ENCODE data around the gene FGF4.
"Not testable (repeated sequence)": the region's sequence is repeated elsewhere in the genome, so short reads cannot be mapped to it uniquely, and the experiment has no call there.

Gene FGF4

GRCh38 chr11:69778373-69778772 lies 3.2 kb upstream of the FGF4 start:
- TF ChIP-seq CTCF (IDR thresholded peaks at IDR 0.05; ENCODE audit: low read depth, low read length), result no peak
- DNase-seq (ENCODE audit: low read depth, low spot score), result no peak
- in situ Hi-C loops (cut with HindIII; ENCODE audit: low sequenced_read_pairs), result no loop called here
- H3K4me3 ChIP-seq (ENCODE audit: low read depth, low read length), result no peak overlapping the region

DNA sequence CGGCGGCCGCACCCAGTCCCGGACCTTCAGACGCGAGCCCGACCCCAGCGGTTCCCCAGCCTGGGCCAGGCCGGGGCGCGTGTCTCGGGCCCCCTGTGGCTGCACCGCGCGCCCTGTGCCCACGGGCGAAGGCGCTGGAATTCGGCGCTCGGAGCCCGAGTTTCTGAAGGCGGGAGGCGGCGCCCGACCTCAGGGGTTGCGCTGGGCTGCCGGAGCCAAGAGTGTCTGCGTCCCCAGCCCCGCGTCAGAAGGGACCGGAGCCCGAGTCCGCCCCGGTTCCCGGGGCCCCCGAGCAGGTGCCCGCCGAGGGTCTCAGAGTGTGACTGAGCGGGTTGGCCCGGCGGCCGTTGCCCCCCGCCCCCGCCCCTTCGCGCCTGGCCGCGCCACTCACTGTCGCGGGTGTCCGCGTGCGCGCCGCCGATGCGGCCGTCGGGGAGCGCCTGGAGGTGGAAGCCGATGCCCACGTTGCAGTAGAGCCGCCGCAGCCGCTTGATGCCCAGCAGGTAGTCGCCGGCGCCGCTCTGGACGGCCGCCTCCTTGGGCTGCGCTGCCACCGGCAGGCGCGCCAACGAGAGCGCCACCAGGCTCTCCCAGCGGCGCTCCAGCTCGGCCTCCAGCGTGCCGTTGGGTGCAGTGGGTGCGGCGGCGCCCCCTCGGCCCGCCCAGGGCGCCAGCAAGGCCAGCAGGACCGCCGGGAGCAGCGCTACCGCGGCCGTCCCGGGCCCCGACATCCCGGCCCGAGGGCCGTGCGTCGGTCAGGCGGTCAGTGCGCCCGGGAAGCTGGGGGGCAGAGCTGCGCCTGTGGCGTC lies 583 bp downstream of the FGF4 start:
- no peak overlapping the region for H3K4me3 ChIP-seq (ENCODE audit: low read depth, low read length)
- TF ChIP-seq CTCF (IDR thresholded peaks at IDR 0.05; ENCODE audit: low read depth, low read length), result no peak
- no peak for DNase-seq (ENCODE audit: low read depth, low spot score)
- in situ Hi-C loops (cut with HindIII; ENCODE audit: low sequenced_read_pairs), result no loop called here

DNA sequence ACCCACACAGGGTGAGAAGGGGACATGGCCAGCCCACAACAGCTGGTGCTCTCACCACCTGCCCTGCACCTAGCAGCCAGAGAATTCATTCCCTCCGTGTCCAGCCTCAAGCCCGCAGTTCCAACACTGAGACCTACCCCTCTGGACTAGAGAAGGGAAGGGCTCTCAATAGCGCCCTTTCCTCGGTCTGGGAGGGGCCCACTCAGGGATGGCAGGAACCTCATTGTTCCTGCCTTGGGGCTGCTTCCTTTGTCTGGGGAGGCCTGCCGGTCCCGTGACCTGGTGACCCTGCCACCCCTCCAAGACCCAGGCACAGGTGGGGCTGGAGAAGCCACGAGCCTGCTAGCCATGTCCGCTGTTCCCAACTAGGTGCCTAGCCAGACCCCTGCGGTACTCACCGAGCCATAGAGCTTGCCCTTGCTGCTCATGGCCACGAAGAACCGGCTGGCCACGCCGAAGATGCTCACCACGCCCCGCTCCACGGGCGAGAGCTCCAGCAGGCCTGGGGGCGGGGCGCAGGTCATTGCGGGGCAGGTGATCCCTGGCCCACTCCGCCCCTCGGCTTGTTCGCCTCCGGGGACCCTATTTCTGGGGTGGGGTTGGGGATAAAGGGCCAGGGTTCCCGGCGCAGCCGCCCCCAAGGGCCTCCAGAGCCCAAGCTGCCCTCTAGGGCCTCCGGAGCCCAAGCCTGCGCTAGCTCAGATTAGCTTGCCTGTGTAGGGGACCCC lies 1.4 kb downstream of the FGF4 start:
- no peak overlapping the region for H3K4me3 ChIP-seq (ENCODE audit: low read depth, low read length)
- TF ChIP-seq CTCF (IDR thresholded peaks at IDR 0.05; ENCODE audit: low read depth, low read length), result no peak
- no peak for DNase-seq (ENCODE audit: low read depth, low spot score)
- in situ Hi-C loops (cut with HindIII; ENCODE audit: low sequenced_read_pairs), result no loop called here

DNA sequence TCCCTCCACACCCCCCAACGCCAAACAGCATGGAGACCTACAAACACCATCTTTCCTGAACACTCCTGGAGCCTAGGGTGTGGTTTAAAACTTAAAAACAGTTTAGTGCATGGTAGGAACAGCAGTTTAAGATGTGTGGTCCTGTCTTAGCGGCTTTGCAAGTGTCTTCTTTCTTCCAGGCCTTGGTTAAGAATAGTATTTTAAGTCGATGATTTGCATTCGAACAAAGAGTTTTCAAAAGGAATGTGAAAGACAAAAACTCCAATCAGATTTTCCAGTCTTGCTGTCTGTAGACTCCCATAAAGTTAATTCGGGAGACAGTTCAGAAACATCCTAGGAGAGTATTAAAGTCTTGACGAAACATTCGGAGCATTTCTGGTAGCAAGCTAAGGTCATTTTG lies 3.7 kb downstream of the FGF4 start:
- DNase-seq (ENCODE audit: low read depth, low spot score), result no peak
- TF ChIP-seq CTCF (IDR thresholded peaks at IDR 0.05; ENCODE audit: low read depth, low read length), result no peak
- no peak overlapping the region for H3K4me3 ChIP-seq (ENCODE audit: low read depth, low read length)
- in situ Hi-C loops (cut with HindIII; ENCODE audit: low sequenced_read_pairs), result no loop called here

DNA sequence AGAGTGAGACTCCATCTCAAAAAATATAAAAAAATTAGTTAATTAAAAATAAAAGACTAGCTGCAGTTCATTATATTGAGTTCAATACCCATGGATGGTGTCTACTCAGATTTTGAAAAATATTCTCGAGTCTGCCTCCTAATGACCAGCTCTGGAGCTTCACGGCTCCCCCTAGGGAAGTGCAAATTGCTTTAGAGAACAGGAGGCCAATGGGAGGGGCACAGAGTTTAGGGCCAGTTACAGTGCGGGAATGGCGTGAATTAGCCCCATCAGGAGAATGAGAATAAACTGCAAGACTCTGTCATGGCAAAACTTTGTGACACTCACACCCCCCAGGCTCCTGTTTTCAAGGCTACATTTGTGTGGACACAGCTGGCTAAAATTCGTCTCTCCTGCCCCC lies 4.6 kb downstream of the FGF4 start:
- no peak for TF ChIP-seq CTCF (IDR thresholded peaks at IDR 0.05; ENCODE audit: low read depth, low read length)
- no peak overlapping the region for H3K4me3 ChIP-seq (ENCODE audit: low read depth, low read length)
- no peak for DNase-seq (ENCODE audit: low read depth, low spot score)
- in situ Hi-C loops (cut with HindIII; ENCODE audit: low sequenced_read_pairs), result no loop called here

GRCh38 chr11:69765498-69765995 lies 9.6 kb downstream of the FGF4 start:
- TF ChIP-seq CTCF (IDR thresholded peaks at IDR 0.05; ENCODE audit: low read depth, low read length), result no peak
- no peak overlapping the region for H3K4me3 ChIP-seq (ENCODE audit: low read depth, low read length)
- no peak for DNase-seq (ENCODE audit: low read depth, low spot score)
- in situ Hi-C loops (cut with HindIII; ENCODE audit: low sequenced_read_pairs), result no loop called here

DNA sequence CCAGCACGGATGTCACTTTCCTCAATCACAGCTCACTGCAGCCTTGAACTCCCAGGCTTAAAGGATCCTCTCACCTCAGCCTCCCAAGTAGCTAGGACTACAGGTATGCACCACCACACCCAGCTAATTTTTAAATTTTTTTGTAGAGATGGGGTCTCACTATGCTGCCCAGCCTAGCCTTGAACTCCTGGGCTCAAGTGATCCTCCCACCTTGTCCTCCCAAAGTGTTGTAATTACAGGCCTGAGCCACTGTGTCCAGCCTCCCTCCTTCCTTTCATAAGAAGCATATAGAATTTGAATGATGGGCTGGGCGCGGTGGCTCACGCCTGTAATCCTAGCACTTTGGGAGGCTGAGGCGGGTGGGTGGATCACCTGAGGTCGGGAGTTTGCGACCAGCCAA lies 10.2 kb downstream of the FGF4 start:
- H3K4me3 ChIP-seq (ENCODE audit: low read depth, low read length); DNase-seq (ENCODE audit: low read depth, low spot score); in situ Hi-C loops (cut with HindIII; ENCODE audit: low sequenced_read_pairs): not testable (repeated sequence)
